Osteocyte (in vitro differentiated cells): ENCODE results near the gene FAM200B. TPM values are rescaled to one million over a fixed set of nuclear protein-coding genes. Genes with fewer than 3 reads are reported as not detected.

Source experiments
- DNase-seq: peaks from one replicate; pipeline ENCODE4 v3.0.0; 2021; ENCODE audit warnings: mixed read lengths; ENCODE audit not compliant: unreplicated experiment; ENCODE audit errors: extremely low spot score
- H3K27ac Mint-ChIP-seq: one replicate; pipeline ENCODE4 v1.8.0; 2021; ENCODE audit warnings: mild to moderate bottlenecking, mixed read lengths; ENCODE audit not compliant: unreplicated experiment
- H3K27me3 Mint-ChIP-seq: one replicate; pipeline ENCODE4 v1.8.0; 2021; ENCODE audit warnings: mixed read lengths; ENCODE audit not compliant: unreplicated experiment
- H3K36me3 Mint-ChIP-seq: one replicate; pipeline ENCODE4 v1.8.0; 2021; ENCODE audit warnings: mixed read lengths; ENCODE audit not compliant: unreplicated experiment
- H3K4me1 Mint-ChIP-seq: one replicate; pipeline ENCODE4 v1.8.0; 2021; ENCODE audit warnings: mixed read lengths; ENCODE audit not compliant: unreplicated experiment
- H3K4me3 Mint-ChIP-seq: one replicate; pipeline ENCODE4 v1.8.0; 2021; ENCODE audit warnings: mild to moderate bottlenecking, moderate library complexity, mixed read lengths; ENCODE audit not compliant: unreplicated experiment
- H3K9me3 Mint-ChIP-seq: one replicate; pipeline ENCODE4 v1.8.0; 2021; ENCODE audit warnings: mixed read lengths; ENCODE audit not compliant: unreplicated experiment
- total RNA-seq: library from RNA; stranded (reverse); gene quantifications from 2 replicates; pipeline ENCODE4 v1.2.1, GENCODE V29; 2021
- TF ChIP-seq, protein P1 (sequence below): fragments of 200-600 bp; sonication (generic); IDR thresholded peaks from 2 replicates; pipeline ENCODE4 v1.5.0; 2021; ENCODE audit warnings: antibody characterized with exemption, mild to moderate bottlenecking, moderate library complexity

Gene FAM200B
- total RNA-seq, 1 donor from 2014 or later, result 45.0 TPM

DNA sequence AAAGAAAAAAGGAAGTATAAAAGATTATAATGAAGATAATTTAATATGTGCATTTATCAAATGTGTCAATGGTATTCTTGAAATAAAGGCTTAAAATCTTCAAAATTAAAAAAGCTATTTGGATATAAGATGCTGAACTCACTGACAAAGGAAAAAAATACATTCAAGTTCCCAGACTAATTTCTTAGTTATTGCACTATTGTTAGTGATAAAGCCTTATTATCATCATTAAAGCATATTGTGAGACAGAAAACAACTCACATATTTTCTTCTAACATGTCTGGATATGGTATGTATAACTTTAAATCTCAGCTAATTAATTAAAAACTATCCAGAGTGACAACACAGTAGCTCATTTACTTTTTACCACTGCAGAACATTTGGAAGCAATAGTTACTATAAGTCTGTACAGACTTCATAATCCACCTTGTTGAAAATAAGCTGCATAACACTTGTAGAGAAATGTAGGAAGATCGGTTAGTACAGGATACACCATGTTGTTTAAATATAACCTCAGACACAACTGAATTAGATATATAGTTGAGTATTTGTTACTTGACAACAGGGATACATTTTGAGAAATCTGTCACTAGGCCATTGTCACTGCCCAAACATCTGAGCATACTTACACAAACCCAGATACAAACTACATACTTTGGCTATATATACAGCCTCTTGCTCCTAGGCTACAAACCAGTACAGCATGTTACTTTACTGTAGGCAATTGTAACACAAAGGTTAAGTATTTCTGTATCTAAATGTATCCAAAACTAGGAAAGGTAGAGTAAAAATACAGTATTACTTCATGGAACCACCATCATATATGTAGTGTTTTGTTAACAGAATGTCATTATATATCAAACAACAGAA is 12.8 kb upstream of the FAM200B start:
- no peak for DNase-seq
- Mint-ChIP-seq H3K27ac (peak overlapping the region; percentile 38), H3K9me3 (no peaks in the 10 kb centered on the region), H3K4me3 (no peak overlapping the region), H3K4me1 (peaks cover 26% of the 10 kb centered on the region), H3K27me3 (no peaks in the 10 kb centered on the region), H3K36me3 (no peaks in the 10 kb centered on the region)
- TF ChIP-seq, protein P1, sequence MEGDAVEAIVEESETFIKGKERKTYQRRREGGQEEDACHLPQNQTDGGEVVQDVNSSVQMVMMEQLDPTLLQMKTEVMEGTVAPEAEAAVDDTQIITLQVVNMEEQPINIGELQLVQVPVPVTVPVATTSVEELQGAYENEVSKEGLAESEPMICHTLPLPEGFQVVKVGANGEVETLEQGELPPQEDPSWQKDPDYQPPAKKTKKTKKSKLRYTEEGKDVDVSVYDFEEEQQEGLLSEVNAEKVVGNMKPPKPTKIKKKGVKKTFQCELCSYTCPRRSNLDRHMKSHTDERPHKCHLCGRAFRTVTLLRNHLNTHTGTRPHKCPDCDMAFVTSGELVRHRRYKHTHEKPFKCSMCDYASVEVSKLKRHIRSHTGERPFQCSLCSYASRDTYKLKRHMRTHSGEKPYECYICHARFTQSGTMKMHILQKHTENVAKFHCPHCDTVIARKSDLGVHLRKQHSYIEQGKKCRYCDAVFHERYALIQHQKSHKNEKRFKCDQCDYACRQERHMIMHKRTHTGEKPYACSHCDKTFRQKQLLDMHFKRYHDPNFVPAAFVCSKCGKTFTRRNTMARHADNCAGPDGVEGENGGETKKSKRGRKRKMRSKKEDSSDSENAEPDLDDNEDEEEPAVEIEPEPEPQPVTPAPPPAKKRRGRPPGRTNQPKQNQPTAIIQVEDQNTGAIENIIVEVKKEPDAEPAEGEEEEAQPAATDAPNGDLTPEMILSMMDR, result no peak

DNA sequence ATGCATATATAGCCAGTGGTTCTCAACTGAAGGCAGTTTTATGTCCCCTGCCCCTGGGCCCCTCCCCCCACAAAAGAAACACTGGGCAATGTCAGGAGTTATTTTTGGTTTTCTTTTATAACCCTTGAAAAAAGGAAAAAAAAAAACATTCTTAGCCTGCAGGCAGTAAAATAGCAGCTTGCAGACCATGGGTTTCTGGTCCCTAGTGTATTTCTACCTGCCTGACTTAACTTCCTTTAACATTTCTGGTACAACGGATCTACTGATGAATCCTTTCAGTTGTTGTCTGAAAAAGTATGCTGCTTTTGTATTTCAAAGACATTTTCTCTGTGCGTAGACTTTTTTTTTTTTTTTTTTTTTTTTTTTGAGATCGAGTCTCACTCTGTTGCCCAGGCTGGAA is 11.1 kb upstream of the FAM200B start:
- Mint-ChIP-seq H3K9me3 (no peaks in the 10 kb centered on the region), H3K27me3 (no peaks in the 10 kb centered on the region), H3K27ac (peak overlapping the region; percentile 77), H3K36me3 (no peaks in the 10 kb centered on the region), H3K4me3 (no peak overlapping the region), H3K4me1 (peaks cover 30% of the 10 kb centered on the region)
- no peak for DNase-seq
- TF ChIP-seq, protein P1, result no peak

DNA sequence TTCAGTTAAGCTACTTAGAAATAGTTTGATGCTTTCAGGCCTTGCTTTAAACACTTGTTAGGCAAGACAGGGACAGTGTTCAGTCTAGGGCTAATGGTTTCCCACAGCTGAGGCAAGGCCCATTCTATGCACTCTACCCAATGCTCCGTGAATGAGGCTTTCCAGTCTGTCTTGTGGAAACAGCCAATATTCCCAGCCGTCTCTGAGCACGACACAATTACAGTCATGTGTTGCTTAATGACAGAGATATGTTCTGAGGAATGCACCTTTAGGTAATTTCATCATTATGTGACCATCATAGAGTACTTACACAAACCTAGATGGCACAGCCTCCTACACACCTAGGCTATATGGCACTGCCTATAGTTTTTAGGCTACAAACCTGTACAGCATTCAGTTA is 9.5 kb upstream of the FAM200B start:
- no peaks in the 10 kb centered on the region for H3K27me3 Mint-ChIP-seq
- TF ChIP-seq, protein P1, result no peak
- DNase-seq, result no peak
- H3K4me3 Mint-ChIP-seq, result no peak overlapping the region
- H3K36me3 Mint-ChIP-seq, result no peaks in the 10 kb centered on the region
- H3K4me1 Mint-ChIP-seq, result peaks cover 40% of the 10 kb centered on the region
- no peak overlapping the region for H3K27ac Mint-ChIP-seq
- no peaks in the 10 kb centered on the region for H3K9me3 Mint-ChIP-seq

DNA sequence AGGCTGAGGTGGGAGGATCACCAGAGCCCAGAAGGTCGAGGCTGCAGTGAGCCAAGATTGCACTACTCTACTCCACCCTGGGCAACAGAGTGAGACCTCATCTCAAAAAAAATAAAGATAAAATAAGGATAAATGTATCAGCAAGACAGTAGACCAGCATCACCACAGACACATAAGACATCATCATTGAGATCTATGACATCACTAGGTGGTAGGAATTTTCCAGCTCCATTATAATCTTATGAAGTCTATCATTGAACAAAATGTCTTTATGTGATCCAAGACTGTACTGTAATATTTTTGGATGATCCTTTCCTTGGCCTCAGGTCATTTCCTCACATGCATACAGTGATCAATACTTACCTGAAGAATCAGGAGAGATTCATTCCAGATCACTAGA is 8.3 kb upstream of the FAM200B start:
- H3K27ac Mint-ChIP-seq, result peak overlapping the region; percentile 31
- H3K4me3 Mint-ChIP-seq, result no peak overlapping the region
- no peaks in the 10 kb centered on the region for H3K27me3 Mint-ChIP-seq
- H3K9me3 Mint-ChIP-seq, result no peaks in the 10 kb centered on the region
- H3K4me1 Mint-ChIP-seq, result peaks cover 50% of the 10 kb centered on the region
- TF ChIP-seq, protein P1, result no peak
- H3K36me3 Mint-ChIP-seq, result no peaks in the 10 kb centered on the region
- no peak for DNase-seq

DNA sequence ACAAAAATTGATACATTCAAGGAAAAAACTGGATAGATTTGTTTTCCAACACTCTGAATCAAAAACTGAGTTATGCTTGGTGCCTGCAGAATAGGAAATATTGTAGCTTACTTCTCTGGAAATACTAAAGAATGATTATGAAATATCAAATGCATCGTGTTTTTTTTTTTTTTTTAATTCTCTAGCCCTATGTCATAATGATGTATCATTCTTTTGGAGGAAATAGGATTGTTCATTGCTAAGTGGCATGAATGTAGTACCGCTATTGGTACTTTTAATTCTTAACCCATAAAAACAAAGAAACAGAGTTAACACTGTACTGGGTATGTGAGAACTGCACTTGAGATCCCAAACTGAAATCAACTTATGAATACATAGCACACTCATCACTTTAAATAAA is 7.6 kb upstream of the FAM200B start:
- Mint-ChIP-seq H3K36me3 (no peaks in the 10 kb centered on the region), H3K4me1 (peaks cover 51% of the 10 kb centered on the region), H3K4me3 (no peak overlapping the region), H3K9me3 (no peaks in the 10 kb centered on the region), H3K27me3 (no peaks in the 10 kb centered on the region), H3K27ac (peak overlapping the region; percentile 31)
- TF ChIP-seq, protein P1, result no peak
- DNase-seq, result no peak
